SK-N-MC (cell line): ENCODE results near the gene PTPN1.

Experiments
- DNase-seq: peaks from one replicate; pipeline ENCODE4 v3.0.0-alpha.2; 2011; ENCODE audit warnings: low read depth, low spot score
- H3K27ac ChIP-seq: fragments of 200-600 bp; sonication (generic); 2 replicates; pipeline ENCODE4 v1.5.1; 2016; ENCODE audit warnings: mixed run types
- H3K36me3 ChIP-seq: fragments of 200-600 bp; sonication (generic); 2 replicates; pipeline ENCODE4 v1.6.1; 2017; ENCODE audit warnings: antibody characterized with exemption, low read length, mixed read lengths; ENCODE audit not compliant: insufficient read depth
- H3K4me3 ChIP-seq: fragments of 200-600 bp; sonication (generic); 2 replicates; pipeline ENCODE4 v1.5.1; 2016
- H3K9ac ChIP-seq: fragments of 200-600 bp; sonication (generic); 2 replicates; pipeline ENCODE4 v1.8.0; 2017; ENCODE audit warnings: mixed run types, mixed read lengths; ENCODE audit not compliant: insufficient read length
- H3K9me3 ChIP-seq: fragments of 200-600 bp; sonication (generic); 2 replicates; pipeline ENCODE4 v1.6.1; 2017; ENCODE audit warnings: low read depth, mild to moderate bottlenecking, antibody characterized with exemption, low read length, moderate library complexity, mixed read lengths
- EZH2 ChIP-seq: fragments of 200-600 bp; sonication (generic); IDR thresholded peaks from one replicate; pipeline ENCODE4 v1.6.1; 2017; ENCODE audit warnings: antibody characterized with exemption
- FOXP2 ChIP-seq: optimal IDR thresholded peaks from 2 replicates; pipeline ENCODE3; 2011; ENCODE audit warnings: mild to moderate bottlenecking, moderate library complexity; ENCODE audit not compliant: insufficient read depth; ENCODE audit errors: extremely low read length, control extremely low read depth
- POLR2AphosphoS5 ChIP-seq: IDR thresholded peaks from 2 replicates; pipeline ENCODE4 v1.6.1; 2012; ENCODE audit warnings: mild to moderate bottlenecking, low read depth, low read length, borderline replicate concordance

PTPN1 gene

DNA sequence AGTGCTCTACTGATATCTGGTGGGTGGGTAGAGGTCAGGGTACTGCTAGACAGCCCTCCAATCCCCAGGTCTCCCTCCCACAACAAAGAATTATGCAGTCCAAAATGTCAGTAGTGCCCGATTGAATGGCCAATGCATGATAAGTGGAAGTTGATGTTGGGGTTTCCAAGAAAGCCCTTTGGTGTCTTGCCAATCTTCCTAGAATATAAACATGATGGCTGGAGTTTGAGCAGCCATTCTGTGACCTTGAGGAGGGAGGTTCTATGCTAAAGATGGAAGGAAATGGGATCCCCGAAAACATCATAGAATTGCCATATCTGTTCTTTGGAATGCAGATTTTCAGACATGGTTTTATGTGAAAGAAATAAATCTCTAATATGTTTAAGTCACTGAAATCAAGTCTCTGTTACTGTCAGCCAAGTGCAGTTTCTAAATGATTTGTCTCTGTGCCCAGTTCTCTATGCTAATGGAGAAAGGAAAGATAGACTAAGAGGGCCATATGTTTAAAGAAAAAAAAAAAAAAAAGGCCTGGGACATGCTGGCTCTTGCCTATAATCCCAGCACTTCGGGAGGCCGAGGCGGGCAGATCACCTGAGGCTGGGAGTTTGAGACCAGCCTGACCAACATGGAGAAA is 32.8 kb upstream of the PTPN1 start:
- no peak overlapping the region for H3K9ac ChIP-seq
- H3K4me3 ChIP-seq: no peak overlapping the region
- H3K27ac ChIP-seq: no peak overlapping the region
- H3K36me3 ChIP-seq: no peaks in the 10 kb centered on the region
- no peak for DNase-seq
- TF ChIP-seq POLR2AphosphoS5 (no peak), EZH2 (no peak), FOXP2 (no peak)
- no peaks in the 10 kb centered on the region for H3K9me3 ChIP-seq

GRCh38 chr20:50478162-50478990 is 31.8 kb upstream of the PTPN1 start:
- TF ChIP-seq EZH2 (no peak), POLR2AphosphoS5 (no peak), FOXP2 (no peak)
- Histone ChIP-seq H3K4me3 (no peak overlapping the region), H3K9me3 (no peaks in the 10 kb centered on the region), H3K9ac (no peak overlapping the region), H3K36me3 (no peaks in the 10 kb centered on the region), H3K27ac (no peak overlapping the region)
- DNase-seq: no peak

DNA sequence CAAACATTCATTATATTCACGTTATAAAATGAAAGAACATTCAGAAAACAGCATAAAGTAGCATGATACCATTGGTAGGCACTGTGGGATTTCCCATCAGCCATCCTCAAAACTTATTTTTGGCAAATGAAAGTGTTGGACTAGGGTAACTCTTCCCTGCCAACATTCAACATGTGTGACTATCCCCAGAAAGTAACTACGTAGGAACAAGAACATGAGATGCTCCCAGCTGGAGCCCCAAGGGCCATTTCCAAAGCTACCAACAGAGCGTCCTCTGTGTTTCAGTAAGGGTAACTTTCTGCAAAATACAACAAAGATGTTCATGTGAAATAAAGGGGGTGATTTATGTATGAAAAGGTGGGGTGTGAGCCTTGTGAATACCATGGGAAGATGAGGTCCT is 28.4 kb upstream of the PTPN1 start:
- Histone ChIP-seq H3K9me3 (no peaks in the 10 kb centered on the region), H3K36me3 (no peaks in the 10 kb centered on the region), H3K4me3 (no peak overlapping the region), H3K27ac (no peak overlapping the region), H3K9ac (no peak overlapping the region)
- no peak for DNase-seq
- no peak for TF ChIP-seq POLR2AphosphoS5

- no peaks in the 10 kb centered on the region for H3K9me3 ChIP-seq
- no peak for DNase-seq
- H3K9ac ChIP-seq: no peak overlapping the region
- no peak overlapping the region for H3K4me3 ChIP-seq
- no peaks in the 10 kb centered on the region for H3K36me3 ChIP-seq
- TF ChIP-seq POLR2AphosphoS5 (no peak), FOXP2 (no peak), EZH2 (no peak)
- H3K27ac ChIP-seq: no peak overlapping the region
These were observed 27.7 kb upstream of the PTPN1 start for GRCh38 chr20:50482396-50482981.

- Histone ChIP-seq H3K4me3 (no peak overlapping the region), H3K9ac (no peak overlapping the region), H3K36me3 (no peaks in the 10 kb centered on the region), H3K9me3 (no peaks in the 10 kb centered on the region), H3K27ac (no peak overlapping the region)
- no peak for DNase-seq
- TF ChIP-seq POLR2AphosphoS5: no peak
- no peak for TF ChIP-seq FOXP2
- TF ChIP-seq EZH2: no peak
These were observed 25.8 kb upstream of the PTPN1 start for GRCh38 chr20:50484271-50484976.

- Histone ChIP-seq H3K27ac (no peak overlapping the region), H3K4me3 (no peak overlapping the region), H3K9ac (no peak overlapping the region), H3K36me3 (no peaks in the 10 kb centered on the region), H3K9me3 (no peaks in the 10 kb centered on the region)
- DNase-seq: no peak
- TF ChIP-seq FOXP2 (no peak), POLR2AphosphoS5 (no peak), EZH2 (no peak)
These were observed 22.8 kb upstream of the PTPN1 start for GRCh38 chr20:50487397-50487796.

GRCh38 chr20:50488236-50488806 is 21.9 kb upstream of the PTPN1 start:
- Histone ChIP-seq H3K9me3 (no peaks in the 10 kb centered on the region), H3K9ac (no peak overlapping the region), H3K27ac (no peak overlapping the region), H3K4me3 (no peak overlapping the region), H3K36me3 (no peaks in the 10 kb centered on the region)
- no peak for DNase-seq
- TF ChIP-seq EZH2: no peak
- no peak for TF ChIP-seq POLR2AphosphoS5
- no peak for TF ChIP-seq FOXP2

DNA sequence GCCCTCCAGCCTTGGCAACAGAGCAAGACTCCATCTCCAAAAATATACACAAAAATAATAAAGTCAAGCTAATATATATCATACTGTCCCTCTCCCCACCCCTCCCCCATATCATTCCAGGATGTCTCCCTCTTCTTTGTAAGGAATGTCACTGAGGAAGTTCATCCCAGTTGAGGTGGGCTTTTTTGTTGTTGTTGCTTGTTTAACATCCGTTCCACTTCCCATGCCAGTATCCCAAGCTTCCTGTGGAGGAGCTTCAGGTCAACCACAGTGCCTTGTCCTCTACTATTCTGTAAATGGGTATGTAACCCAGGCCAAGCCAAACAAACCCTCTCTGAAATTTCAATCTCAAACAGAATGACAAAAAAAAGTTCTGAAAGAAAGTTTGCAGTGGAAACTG is 19.0 kb upstream of the PTPN1 start:
- DNase-seq: no peak
- Histone ChIP-seq H3K4me3 (no peak overlapping the region), H3K9ac (no peak overlapping the region), H3K27ac (no peak overlapping the region), H3K9me3 (no peaks in the 10 kb centered on the region), H3K36me3 (no peaks in the 10 kb centered on the region)
- TF ChIP-seq EZH2: no peak
- no peak for TF ChIP-seq POLR2AphosphoS5
- TF ChIP-seq FOXP2: no peak
